GM12892 (cell line): ENCODE measurements around the gene CPEB3.

Experiments used
- POLR2A ChIP-seq: IDR thresholded peaks from 2 replicates; pipeline ENCODE4 v1.6.1; 2011; ENCODE audit warnings: low read depth, low read length, control low read depth
- TAF1 ChIP-seq: IDR thresholded peaks from 2 replicates; pipeline ENCODE4 v1.6.1; 2011; ENCODE audit warnings: low read depth, mild to moderate bottlenecking, control low read depth, low read length, borderline replicate concordance

- TF ChIP-seq POLR2A (no peak), TAF1 (no peak)
These were observed 26.6 kb downstream of the CPEB3 start for GRCh38 chr10:92264249-92264648.
